Stimulated activated naive CD8-positive, alpha-beta T cell treated with anti-CD3 and anti-CD28 coated beads, Interleukin-15, amount 100 ng/mL, for 72 hours (primary cell): Measurements from ENCODE around the gene PDE7B.
"Not testable (repeated sequence)": the region's sequence is repeated elsewhere in the genome, so short reads cannot be mapped to it uniquely, and the experiment has no call there.

Experiments
- ATAC-seq: fragments of 150-1000 bp; cut with Tn5 transposase; 2 replicates; pipeline ENCODE4 v1.10.0; 2021; ENCODE audit warnings: mild to moderate bottlenecking, moderate library complexity
- DNase-seq, 2 donors: peaks; one replicate each; pipeline ENCODE4 v3.0.0; 2021 to 2022
- H3K27ac Mint-ChIP-seq, 2 donors: one replicate each; pipeline ENCODE4 v1.8.0; 2022; ENCODE audit warnings: mild to moderate bottlenecking in 2 of 2, mixed read lengths in 2 of 2, moderate library complexity in 2 of 2
- H3K27me3 Mint-ChIP-seq: one replicate; pipeline ENCODE4 v1.8.0; 2022; ENCODE audit warnings: mixed read lengths
- H3K4me1 Mint-ChIP-seq: one replicate; pipeline ENCODE4 v1.8.0; 2022; ENCODE audit warnings: mild to moderate bottlenecking, mixed read lengths
- H3K4me3 Mint-ChIP-seq, 2 donors: one replicate each; pipeline ENCODE4 v1.8.0; 2022; ENCODE audit warnings: mild to moderate bottlenecking in 2 of 2, mixed read lengths in 2 of 2, moderate library complexity in 1 of 2
- H3K9me3 Mint-ChIP-seq, 2 donors: one replicate each; pipeline ENCODE4 v1.8.0; 2022; ENCODE audit warnings: mixed read lengths in 2 of 2

The PDE7B gene

DNA sequence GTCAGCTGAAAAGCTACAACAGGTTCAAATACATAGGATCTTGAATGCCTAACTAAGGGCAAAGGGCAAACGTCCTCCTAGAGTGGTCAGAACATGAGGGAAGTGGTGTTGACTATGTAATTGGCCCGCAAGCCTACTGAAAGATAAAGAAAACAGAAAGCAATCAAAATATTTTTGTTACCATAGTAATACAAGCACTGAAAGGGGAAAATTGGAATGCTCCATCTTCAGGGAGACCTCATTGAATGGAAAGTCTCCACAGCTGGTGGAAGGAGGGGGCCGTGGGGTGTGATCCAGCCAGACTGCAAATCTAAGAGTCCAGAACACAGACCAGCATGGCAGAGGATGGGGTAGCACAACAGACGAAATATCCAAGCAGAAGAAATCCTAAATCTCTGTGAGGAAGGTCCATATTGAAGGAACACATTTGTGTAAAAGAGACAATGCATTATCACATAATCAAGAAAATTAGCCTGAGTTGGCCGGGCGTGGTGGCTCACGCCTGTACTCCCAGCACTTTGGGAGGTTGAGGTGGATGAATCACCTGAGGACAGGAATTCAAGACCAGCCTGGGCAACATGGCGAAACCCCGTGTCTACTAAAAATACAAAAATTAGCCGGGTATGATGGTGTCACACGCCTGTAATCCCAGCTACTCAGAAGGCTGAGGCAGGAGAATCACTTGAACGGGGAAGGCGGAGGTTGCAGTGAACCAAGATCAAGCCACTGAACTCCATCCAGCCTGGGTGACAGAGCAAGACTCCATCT lies 359.1 kb downstream of the PDE7B start:
- no peaks in the 10 kb centered on the region for H3K4me1 Mint-ChIP-seq
- no peak overlapping the region for H3K27ac Mint-ChIP-seq
- no peak overlapping the region for H3K4me3 Mint-ChIP-seq
- no peaks in the 10 kb centered on the region for H3K9me3 Mint-ChIP-seq
- no peak for ATAC-seq
- no peak for DNase-seq
- no peaks in the 10 kb centered on the region for H3K27me3 Mint-ChIP-seq

DNA sequence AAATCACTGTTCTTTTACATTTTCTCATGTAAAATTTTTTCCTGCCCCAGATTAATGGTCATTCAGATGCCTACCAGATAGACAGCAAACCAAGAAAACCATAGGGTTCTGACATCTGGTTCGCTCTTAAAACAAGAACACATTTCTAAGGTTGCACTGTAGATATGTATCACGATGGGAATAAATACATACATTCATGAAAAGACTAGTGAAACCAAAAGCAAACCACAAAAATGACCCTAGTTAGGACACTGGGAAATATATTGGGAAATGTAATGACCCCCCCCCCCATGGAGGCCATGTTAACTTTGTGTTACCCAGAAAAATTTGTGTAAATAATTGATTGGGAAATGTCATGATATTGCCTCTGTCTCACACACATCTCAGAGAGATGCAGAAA lies 361.1 kb downstream of the PDE7B start:
- no peak overlapping the region for H3K27ac Mint-ChIP-seq
- H3K9me3 Mint-ChIP-seq: no peaks in the 10 kb centered on the region
- no peaks in the 10 kb centered on the region for H3K27me3 Mint-ChIP-seq
- no peaks in the 10 kb centered on the region for H3K4me1 Mint-ChIP-seq
- DNase-seq (no peak), ATAC-seq (no peak)
- no peak overlapping the region for H3K4me3 Mint-ChIP-seq

DNA sequence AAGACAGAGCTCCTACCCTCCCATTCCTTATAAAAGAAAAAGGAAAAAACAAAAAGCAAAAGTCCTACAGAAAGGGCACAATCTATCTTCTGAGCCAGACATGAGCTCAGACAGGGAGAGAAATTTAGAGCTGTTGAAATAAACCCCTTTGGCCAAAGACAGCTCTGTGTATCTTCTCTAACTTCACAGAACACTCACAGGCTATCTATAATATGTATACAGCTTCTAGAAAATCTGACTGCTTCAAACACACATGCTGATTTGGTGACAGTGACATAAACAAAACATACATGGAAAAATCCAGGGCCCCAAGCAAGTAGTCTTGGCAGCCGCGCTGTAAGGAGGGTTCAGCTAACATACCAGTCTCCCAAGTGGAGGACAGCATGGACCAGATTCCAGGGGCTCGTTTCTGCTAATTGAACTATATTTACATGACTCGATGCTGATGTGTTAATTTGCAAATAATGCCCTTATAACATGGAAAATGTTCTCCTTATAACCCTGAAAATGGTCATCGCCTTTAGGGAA lies 361.6 kb downstream of the PDE7B start:
- H3K4me3 Mint-ChIP-seq: no peak overlapping the region
- H3K27ac Mint-ChIP-seq: no peak overlapping the region

DNA sequence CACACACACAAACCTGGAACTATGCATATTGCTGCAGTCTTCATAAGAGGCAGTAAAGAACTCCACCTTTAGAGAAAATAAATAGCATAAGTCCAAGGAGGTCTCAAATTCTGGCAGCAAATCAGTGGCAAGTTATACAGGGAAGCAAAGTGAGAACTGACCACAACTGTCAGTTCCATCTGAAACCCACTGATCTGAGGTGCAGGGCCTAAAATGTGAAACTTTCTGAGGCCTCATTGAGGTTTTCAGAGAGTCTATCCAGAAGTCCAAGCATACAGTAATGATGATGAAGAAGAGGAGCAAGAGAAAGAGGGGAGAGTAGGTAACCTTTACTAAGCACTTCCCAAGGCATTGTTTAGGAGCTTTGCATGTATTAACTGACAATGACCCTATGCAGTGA lies 362.4 kb downstream of the PDE7B start:
- Mint-ChIP-seq H3K27me3 (no peaks in the 10 kb centered on the region), H3K4me3 (no peak overlapping the region), H3K27ac (no peak overlapping the region), H3K9me3 (peaks cover 0 to 2% of the 10 kb centered on the region in 2 donors), H3K4me1 (no peaks in the 10 kb centered on the region)
- ATAC-seq (no peak), DNase-seq (no peak)

More for the DNA sequence above, 361.6 kb downstream of the PDE7B start:
- Mint-ChIP-seq H3K4me1 (no peaks in the 10 kb centered on the region), H3K9me3 (no peaks in the 10 kb centered on the region), H3K27me3 (no peaks in the 10 kb centered on the region)
- DNase-seq: no peak
- no peak for ATAC-seq

DNA sequence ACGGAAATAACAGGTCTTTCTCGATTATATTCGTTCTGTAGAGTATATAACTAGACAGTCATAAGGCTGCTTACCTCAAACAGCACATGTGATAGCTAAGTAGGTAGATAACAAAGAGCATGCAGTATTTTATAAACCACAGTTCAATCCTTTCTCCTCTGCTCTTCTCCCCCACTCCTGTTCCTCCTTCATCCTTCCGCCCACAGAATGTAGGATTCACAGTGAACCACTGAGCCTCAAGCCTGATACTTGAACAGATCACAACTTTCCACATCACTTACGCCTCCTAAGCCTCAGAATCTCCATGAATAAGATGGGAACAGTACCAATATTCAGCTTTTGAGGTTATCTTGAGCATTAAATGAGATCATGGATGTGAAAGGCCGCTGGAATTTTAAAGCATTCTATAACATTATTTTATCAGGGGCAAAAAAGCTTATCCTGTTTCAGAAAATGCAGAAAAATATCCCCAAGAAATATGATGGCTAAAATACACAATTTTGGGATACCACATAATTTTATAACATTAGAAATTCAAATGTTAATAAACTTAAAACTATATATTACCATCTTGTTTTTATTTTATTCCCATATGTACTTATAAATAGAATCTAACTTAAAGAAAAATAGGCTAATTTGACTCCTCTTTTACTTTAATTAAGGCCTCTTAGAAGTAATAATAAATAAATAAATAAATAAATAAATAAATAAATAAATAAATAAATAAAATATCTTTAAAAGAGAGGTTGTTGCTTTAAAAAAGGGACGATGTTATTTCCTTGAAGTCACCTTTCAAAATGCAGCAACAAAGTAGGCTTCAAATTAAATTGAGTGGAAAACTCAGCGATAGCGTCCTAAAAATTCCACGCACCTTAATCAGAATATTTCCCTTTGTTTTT lies 365.3 kb downstream of the PDE7B start:
- Mint-ChIP-seq H3K9me3 (peaks cover 7 to 15% of the 10 kb centered on the region in 2 donors), H3K27me3 (no peaks in the 10 kb centered on the region), H3K4me3 (no peak overlapping the region), H3K27ac (no peak overlapping the region), H3K4me1 (no peaks in the 10 kb centered on the region)
- ATAC-seq (no peak), DNase-seq (no peak)

DNA sequence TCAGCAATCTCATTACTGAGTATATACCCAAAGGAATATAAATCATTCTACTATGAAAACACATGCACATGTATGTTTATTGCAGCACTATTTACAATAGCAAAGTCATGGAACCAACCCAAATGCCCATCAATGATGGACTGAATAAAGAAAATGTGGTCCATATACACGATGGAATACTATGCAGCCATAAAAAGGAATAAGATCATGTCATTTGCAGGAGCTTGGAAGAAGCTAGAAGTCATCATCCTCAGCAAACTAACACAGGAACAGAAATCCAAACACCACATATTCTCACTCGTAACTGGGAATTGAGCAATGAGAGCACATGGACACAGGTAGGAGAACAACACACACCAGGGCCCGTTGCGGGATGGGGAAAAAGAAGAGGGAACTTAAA lies 373.5 kb downstream of the PDE7B start:
- H3K4me1 Mint-ChIP-seq: peaks cover 14% of the 10 kb centered on the region
- not testable (repeated sequence) for H3K4me3 Mint-ChIP-seq

GRCh38 chr6:136225496-136225895 lies 374.0 kb downstream of the PDE7B start:
- no peak for ATAC-seq
- H3K9me3 Mint-ChIP-seq: peaks cover 2 to 5% of the 10 kb centered on the region in 2 donors
- peak in 1 of 2 donors; percentile 18 for DNase-seq
- no peak overlapping the region for H3K4me3 Mint-ChIP-seq
- H3K27me3 Mint-ChIP-seq: no peaks in the 10 kb centered on the region
- no peak overlapping the region for H3K27ac Mint-ChIP-seq
- H3K4me1 Mint-ChIP-seq: peaks cover 14% of the 10 kb centered on the region

More for the DNA sequence above, 373.5 kb downstream of the PDE7B start:
- not testable (repeated sequence) for ATAC-seq, H3K27me3 Mint-ChIP-seq, H3K27ac Mint-ChIP-seq, DNase-seq, H3K9me3 Mint-ChIP-seq

DNA sequence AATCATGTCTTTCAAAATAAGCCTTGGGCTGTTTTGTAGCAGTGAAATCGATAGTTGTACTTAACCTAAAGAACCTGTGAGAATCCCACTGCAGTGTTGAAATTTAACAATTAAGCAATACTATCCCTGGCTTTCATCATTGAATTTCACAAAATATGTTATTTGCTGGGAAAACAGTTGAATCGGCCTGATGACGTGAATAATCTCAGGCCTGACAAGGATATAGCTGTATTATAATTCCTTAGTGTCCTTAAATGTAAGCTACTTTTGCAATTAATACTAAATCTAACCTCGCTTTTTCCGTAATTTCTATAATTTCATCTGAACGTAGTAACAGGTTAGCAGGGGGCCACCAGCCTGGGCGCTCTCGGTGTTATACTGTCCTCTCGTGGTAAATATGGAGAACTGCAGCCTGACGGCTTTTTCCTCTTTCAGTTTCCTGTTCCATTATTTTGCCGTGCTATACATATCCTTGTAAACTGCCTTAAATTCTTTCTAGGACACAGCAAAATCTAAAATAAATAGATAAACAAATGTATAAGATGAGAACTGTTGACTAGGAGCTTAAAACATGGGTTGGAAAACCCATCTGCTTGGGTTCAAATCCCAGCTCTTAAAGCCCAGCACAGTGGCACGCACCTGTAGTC lies 374.6 kb downstream of the PDE7B start:
- H3K9me3 Mint-ChIP-seq: peaks cover 0 to 5% of the 10 kb centered on the region in 2 donors

DNA sequence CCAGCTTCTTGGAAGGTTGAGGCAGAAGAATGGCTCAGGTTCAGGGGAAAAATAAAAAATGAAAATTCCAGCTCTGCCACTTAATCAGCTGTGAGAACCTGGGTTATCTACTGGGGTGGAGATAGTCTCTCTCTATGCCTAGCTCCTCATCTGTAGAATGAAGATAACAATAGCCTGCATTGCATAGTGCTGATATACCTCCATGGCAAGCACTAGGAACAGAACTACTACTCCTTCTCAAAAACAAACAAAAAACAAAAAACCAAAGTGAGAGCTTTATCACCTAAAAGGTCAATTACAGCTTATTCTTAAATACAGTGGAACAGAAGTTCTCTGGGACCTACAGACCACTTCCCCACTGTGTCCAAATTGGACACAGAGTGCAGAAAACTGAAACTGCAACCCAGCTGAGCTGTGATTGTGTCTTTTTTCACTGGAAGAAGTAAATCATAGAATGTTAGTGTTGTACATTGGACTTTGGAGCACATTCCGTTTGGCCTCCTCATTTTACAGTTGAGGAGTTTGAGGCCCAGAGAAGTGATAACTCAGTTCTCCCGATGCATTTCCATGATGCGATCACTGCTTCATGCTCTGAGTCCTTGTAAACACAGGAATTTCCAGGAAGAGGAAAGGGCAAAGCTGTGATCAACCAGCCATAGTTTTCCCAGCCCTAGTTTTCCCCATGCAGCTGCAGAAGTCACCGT lies 375.3 kb downstream of the PDE7B start:
- Mint-ChIP-seq H3K4me1 (peaks cover 14% of the 10 kb centered on the region), H3K27me3 (no peaks in the 10 kb centered on the region), H3K4me3 (peak overlapping the region in 1 of 2 donors; percentile 50), H3K9me3 (peaks cover 0 to 5% of the 10 kb centered on the region in 2 donors), H3K27ac (peak overlapping the region in 1 of 2 donors; percentile 85)
- ATAC-seq (peak; percentile 37), DNase-seq (no peak)

More for the DNA sequence above, 374.6 kb downstream of the PDE7B start:
- DNase-seq: peak; percentile 52 to 54
- peak overlapping the region in 1 of 2 donors; percentile 85 for H3K27ac Mint-ChIP-seq
- peak overlapping the region; percentile 16 to 50 for H3K4me3 Mint-ChIP-seq
- ATAC-seq: peak; percentile 79
- H3K4me1 Mint-ChIP-seq: peaks cover 14% of the 10 kb centered on the region
- H3K27me3 Mint-ChIP-seq: no peaks in the 10 kb centered on the region

GRCh38 chr6:136228814-136229213 lies 377.3 kb downstream of the PDE7B start:
- H3K9me3 Mint-ChIP-seq: peaks cover 0 to 5% of the 10 kb centered on the region in 2 donors
- no peak overlapping the region for H3K27ac Mint-ChIP-seq
- no peak for DNase-seq
- peaks cover 14% of the 10 kb centered on the region for H3K4me1 Mint-ChIP-seq
- no peaks in the 10 kb centered on the region for H3K27me3 Mint-ChIP-seq
- no peak overlapping the region for H3K4me3 Mint-ChIP-seq
- ATAC-seq: no peak

GRCh38 chr6:136230219-136230853 lies 378.8 kb downstream of the PDE7B start:
- Mint-ChIP-seq H3K27ac (no peak overlapping the region), H3K9me3 (no peaks in the 10 kb centered on the region)

GRCh38 chr6:136232701-136233100 lies 381.2 kb downstream of the PDE7B start:
- H3K9me3 Mint-ChIP-seq: no peaks in the 10 kb centered on the region
- DNase-seq (no peak), ATAC-seq (no peak)
- no peak overlapping the region for H3K27ac Mint-ChIP-seq
- peaks cover 7% of the 10 kb centered on the region for H3K4me1 Mint-ChIP-seq
- H3K4me3 Mint-ChIP-seq: no peak overlapping the region
- H3K27me3 Mint-ChIP-seq: no peaks in the 10 kb centered on the region

More at GRCh38 chr6:136230219-136230853, 378.8 kb downstream of the PDE7B start:
- Mint-ChIP-seq H3K4me3 (no peak overlapping the region), H3K4me1 (peaks cover 14% of the 10 kb centered on the region), H3K27me3 (no peaks in the 10 kb centered on the region)
- ATAC-seq (no peak), DNase-seq (no peak)

DNA sequence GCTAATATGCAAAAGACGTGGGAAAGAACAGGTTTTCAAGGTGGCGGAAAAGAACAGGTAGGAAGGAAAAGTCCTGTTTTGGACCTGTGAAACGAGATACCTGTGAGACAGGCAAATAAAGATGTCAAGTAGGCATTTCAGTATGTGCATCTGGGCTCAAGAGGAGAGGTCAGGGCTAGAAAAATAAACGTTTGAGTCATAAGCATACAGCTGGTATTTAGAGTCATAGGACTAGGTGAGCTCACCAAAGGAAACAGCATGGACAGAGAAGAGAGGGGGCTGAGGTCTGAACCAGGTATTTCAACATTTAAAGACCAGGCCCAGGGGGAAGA lies 383.7 kb downstream of the PDE7B start:
- Mint-ChIP-seq H3K4me1 (peaks cover 7% of the 10 kb centered on the region), H3K9me3 (no peaks in the 10 kb centered on the region), H3K4me3 (no peak overlapping the region), H3K27ac (peak overlapping the region in 1 of 2 donors; percentile 89), H3K27me3 (no peaks in the 10 kb centered on the region)
- no peak for ATAC-seq
- no peak for DNase-seq

DNA sequence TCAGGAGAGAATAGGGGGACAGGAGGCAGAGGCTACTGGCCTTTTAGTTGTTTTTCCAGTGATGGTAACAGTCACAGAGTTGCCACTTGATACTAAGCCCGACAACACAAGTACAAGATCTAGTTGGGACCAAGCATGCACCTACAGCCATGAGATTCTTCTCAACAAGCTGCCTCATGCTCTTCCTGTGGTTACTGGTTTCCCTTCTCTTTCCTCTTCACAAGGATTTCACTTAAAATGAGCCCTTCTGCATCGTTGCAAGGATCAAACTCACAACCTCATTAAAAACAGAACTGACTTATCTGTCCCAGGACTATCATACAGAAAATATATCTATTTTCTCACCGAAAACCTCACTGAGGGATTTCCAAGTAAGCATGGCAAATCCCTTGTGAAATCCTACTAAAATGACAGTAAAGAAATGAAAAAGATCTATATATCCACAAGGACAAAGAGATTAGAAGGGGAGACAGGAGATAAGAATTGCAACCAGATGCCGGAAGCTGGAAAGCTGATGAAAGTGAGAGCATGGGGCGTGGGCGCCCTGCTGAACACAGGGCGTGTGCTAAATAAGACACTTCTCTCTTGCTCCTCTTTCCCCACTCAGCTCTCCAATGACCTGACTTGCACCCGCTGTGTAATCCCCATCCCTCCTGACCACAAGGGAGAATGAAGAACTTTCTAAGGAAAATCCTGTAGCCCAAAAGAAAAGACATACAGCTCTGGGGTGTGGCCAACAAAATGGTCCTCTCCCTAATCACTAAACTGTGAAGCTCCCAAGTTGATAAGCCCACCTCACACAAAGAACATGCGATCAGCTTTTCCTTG lies 385.2 kb downstream of the PDE7B start:
- H3K27ac Mint-ChIP-seq: no peak overlapping the region
- DNase-seq: no peak
- H3K9me3 Mint-ChIP-seq: no peaks in the 10 kb centered on the region
- no peak for ATAC-seq
- peaks cover 7% of the 10 kb centered on the region for H3K4me1 Mint-ChIP-seq
- no peak overlapping the region for H3K4me3 Mint-ChIP-seq
- H3K27me3 Mint-ChIP-seq: no peaks in the 10 kb centered on the region
